Mammary epithelial cell (primary cell): ENCODE results near the gene GATA3.

Experiments used
- EZH2 ChIP-seq: IDR thresholded peaks from 2 replicates; pipeline ENCODE4 v1.6.1; 2012; ENCODE audit warnings: low read length, inconsistent platforms, borderline replicate concordance
- TF ChIP-seq, protein P1 (sequence below), 2 donors: IDR thresholded peaks in 1 of 2; conservative IDR thresholded peaks in 1 of 2; 2 replicates each; pipeline ENCODE4 v1.5.1; 2011 to 2012; ENCODE audit warnings: inconsistent platforms in 2 of 2, low read length in 2 of 2, mild to moderate bottlenecking in 2 of 2, control low read depth in 1 of 2, low read depth in 1 of 2; ENCODE audit not compliant: insufficient read depth in 1 of 2; ENCODE audit errors: extremely low read depth in 1 of 2

- TF ChIP-seq, protein P1, sequence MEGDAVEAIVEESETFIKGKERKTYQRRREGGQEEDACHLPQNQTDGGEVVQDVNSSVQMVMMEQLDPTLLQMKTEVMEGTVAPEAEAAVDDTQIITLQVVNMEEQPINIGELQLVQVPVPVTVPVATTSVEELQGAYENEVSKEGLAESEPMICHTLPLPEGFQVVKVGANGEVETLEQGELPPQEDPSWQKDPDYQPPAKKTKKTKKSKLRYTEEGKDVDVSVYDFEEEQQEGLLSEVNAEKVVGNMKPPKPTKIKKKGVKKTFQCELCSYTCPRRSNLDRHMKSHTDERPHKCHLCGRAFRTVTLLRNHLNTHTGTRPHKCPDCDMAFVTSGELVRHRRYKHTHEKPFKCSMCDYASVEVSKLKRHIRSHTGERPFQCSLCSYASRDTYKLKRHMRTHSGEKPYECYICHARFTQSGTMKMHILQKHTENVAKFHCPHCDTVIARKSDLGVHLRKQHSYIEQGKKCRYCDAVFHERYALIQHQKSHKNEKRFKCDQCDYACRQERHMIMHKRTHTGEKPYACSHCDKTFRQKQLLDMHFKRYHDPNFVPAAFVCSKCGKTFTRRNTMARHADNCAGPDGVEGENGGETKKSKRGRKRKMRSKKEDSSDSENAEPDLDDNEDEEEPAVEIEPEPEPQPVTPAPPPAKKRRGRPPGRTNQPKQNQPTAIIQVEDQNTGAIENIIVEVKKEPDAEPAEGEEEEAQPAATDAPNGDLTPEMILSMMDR (conservative IDR thresholded peaks at IDR 0.05 in 1 of 2, IDR thresholded peaks at IDR 0.05 in 1 of 2; ENCODE audit: extremely low read depth in 1 of 2, insufficient read depth in 1 of 2, low read depth in 1 of 2, low read length in 2 of 2), result no peak
- TF ChIP-seq EZH2, result no peak
These were observed 20.0 kb upstream of the GATA3 start for GRCh38 chr10:8034466-8035005.
